Erythroblast (primary cell): ENCODE measurements around the gene SLC2A10.

Source experiments
- DNase-seq, 2 experiments: peaks; one replicate each; lab custom pipeline; 2025; lab: John Stamatoyannopoulos, UW
- GATA1 ChIP-seq: IDR thresholded peaks from 2 replicates; pipeline ENCODE4 v1.6.1; 2011; ENCODE audit warnings: low read depth, mild to moderate bottlenecking, control low read depth, low read length, moderate library complexity
- POLR2A ChIP-seq: IDR thresholded peaks from 2 replicates; pipeline ENCODE4 v1.6.1; 2011; ENCODE audit warnings: mild to moderate bottlenecking, low read length

Gene SLC2A10

GRCh38 chr20:46709459-46710152 is at the start of gene SLC2A10:
TSS of gene SLC2A10 (plus strand) at chr20:46709649. CDS start at chr20:46709737, 88 bp downstream.
- no peak for TF ChIP-seq POLR2A
- no peak for TF ChIP-seq GATA1
- DNase-seq, result peak; percentile 40 to 57

GRCh38 chr20:46660487-46660886 is 49.0 kb upstream of the SLC2A10 start:
- TF ChIP-seq GATA1 (no peak), POLR2A (no peak)
- DNase-seq, result no peak

GRCh38 chr20:46661659-46662058 is 47.8 kb upstream of the SLC2A10 start:
- no peak for TF ChIP-seq GATA1
- TF ChIP-seq POLR2A, result no peak
- no peak for DNase-seq

GRCh38 chr20:46663531-46663930 is 45.9 kb upstream of the SLC2A10 start:
- no peak for DNase-seq
- no peak for TF ChIP-seq GATA1
- no peak for TF ChIP-seq POLR2A

- TF ChIP-seq GATA1, result no peak
- TF ChIP-seq POLR2A, result no peak
Measured at GRCh38 chr20:46665602-46666001, 43.8 kb upstream of the SLC2A10 start.

GRCh38 chr20:46666306-46666705 is 43.1 kb upstream of the SLC2A10 start:
- TF ChIP-seq POLR2A, result no peak
- TF ChIP-seq GATA1, result no peak
- no peak for DNase-seq

More at GRCh38 chr20:46665602-46666001, 43.8 kb upstream of the SLC2A10 start:
- no peak for DNase-seq

GRCh38 chr20:46666818-46667515 is 42.5 kb upstream of the SLC2A10 start:
- no peak for DNase-seq
- TF ChIP-seq POLR2A (no peak), GATA1 (no peak)

- DNase-seq, result no peak
- TF ChIP-seq POLR2A (no peak), GATA1 (no peak)
Measured at GRCh38 chr20:46670228-46670584, 39.2 kb upstream of the SLC2A10 start.

GRCh38 chr20:46670585-46671584 is 38.6 kb upstream of the SLC2A10 start:
- no peak for TF ChIP-seq GATA1
- TF ChIP-seq POLR2A, result no peak
- DNase-seq, result no peak

GRCh38 chr20:46671866-46672542 is 37.4 kb upstream of the SLC2A10 start:
- no peak for TF ChIP-seq GATA1
- no peak for TF ChIP-seq POLR2A

GRCh38 chr20:46672543-46673148 is 36.8 kb upstream of the SLC2A10 start:
- TF ChIP-seq POLR2A (no peak), GATA1 (no peak)
- no peak for DNase-seq

More at GRCh38 chr20:46671866-46672542, 37.4 kb upstream of the SLC2A10 start:
- no peak for DNase-seq

GRCh38 chr20:46673394-46674252 is 35.8 kb upstream of the SLC2A10 start:
- no peak for DNase-seq

More at GRCh38 chr20:46673394-46674252, 35.8 kb upstream of the SLC2A10 start:
- TF ChIP-seq POLR2A, result no peak
- TF ChIP-seq GATA1, result no peak
